GM10248 (cell line): ENCODE results near the gene GPR18.

ENCODE experiments used
- CTCF ChIA-PET: fragments of 300-600 bp; sonication (Branson Sonifier 250); formaldehyde crosslinking; extraction: SDS; loops from one replicate; lab custom pipeline; 2021; ENCODE audit warnings: antibody characterized with exemption; lab: Yijun Ruan, JAX
- POLR2A ChIA-PET: fragments of 350-650 bp; sonication (Branson Sonifier 250); formaldehyde crosslinking; extraction: SDS; loops from one replicate; lab custom pipeline; 2020; ENCODE audit warnings: antibody characterized with exemption; lab: Yijun Ruan, JAX
- DNase-seq: peaks from one replicate; pipeline ENCODE4 v3.0.0; 2012; ENCODE audit errors: extremely low spot score
- TF ChIP-seq, protein P1 (sequence below): IDR thresholded peaks from 2 replicates; pipeline ENCODE4 v1.5.1; 2012; ENCODE audit warnings: mild to moderate bottlenecking, low read depth; ENCODE audit errors: extremely low read depth, missing control alignments, control extremely low read depth

Gene GPR18

GRCh38 chr13:99261059-99261458 lies 2.9 kb upstream of the GPR18 start:
- no peak for DNase-seq
- TF ChIP-seq, protein P1, sequence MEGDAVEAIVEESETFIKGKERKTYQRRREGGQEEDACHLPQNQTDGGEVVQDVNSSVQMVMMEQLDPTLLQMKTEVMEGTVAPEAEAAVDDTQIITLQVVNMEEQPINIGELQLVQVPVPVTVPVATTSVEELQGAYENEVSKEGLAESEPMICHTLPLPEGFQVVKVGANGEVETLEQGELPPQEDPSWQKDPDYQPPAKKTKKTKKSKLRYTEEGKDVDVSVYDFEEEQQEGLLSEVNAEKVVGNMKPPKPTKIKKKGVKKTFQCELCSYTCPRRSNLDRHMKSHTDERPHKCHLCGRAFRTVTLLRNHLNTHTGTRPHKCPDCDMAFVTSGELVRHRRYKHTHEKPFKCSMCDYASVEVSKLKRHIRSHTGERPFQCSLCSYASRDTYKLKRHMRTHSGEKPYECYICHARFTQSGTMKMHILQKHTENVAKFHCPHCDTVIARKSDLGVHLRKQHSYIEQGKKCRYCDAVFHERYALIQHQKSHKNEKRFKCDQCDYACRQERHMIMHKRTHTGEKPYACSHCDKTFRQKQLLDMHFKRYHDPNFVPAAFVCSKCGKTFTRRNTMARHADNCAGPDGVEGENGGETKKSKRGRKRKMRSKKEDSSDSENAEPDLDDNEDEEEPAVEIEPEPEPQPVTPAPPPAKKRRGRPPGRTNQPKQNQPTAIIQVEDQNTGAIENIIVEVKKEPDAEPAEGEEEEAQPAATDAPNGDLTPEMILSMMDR: no peak
- POLR2A ChIA-PET: no interaction called here
- CTCF ChIA-PET: interaction anchor here (1.3 to 2.1 kb wide), 3 partner anchors 9 to 84 kb away, joined by 3 to 24 read pairs (median 6); no protein-coding TSS in a partner anchor

GRCh38 chr13:99260216-99260615 lies 2.0 kb upstream of the GPR18 start:
- ChIA-PET CTCF (interaction anchor here (0.8 to 2.1 kb wide), 5 partner anchors 10 to 84 kb away, joined by 3 to 24 read pairs (median 4); partner anchors contain the start of gene UBAC2), POLR2A (no interaction called here)
- TF ChIP-seq, protein P1: no peak

GRCh38 chr13:99258946-99259345 lies 767 bp upstream of the GPR18 start:
- DNase-seq: peak; percentile 59
- POLR2A ChIA-PET: no interaction called here
- TF ChIP-seq, protein P1: no peak
- CTCF ChIA-PET: interaction anchor here (0.9 to 4.4 kb wide), 9 partner anchors 11 to 178 kb away, joined by 3 to 24 read pairs (median 5); no protein-coding TSS in a partner anchor

More at GRCh38 chr13:99260216-99260615, 2.0 kb upstream of the GPR18 start:
- DNase-seq: no peak

DNA sequence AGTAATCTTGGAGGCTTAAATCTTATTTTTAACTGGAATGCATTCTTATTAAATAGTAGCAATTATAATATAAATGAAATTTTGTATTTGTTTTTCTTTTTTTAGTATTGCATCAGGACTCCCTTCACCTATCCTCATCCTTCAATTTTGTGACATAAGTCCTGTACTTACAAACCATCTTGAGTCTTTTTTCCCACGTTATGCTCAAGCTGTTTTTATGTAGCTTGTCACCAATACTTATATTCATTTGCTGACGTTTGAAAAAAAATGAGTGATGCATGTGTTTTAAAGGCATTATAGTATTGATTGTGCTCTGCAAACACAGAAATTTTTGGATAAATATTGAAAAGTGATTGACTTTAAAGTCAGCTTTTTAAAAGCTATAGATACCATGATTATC lies 888 bp downstream of the GPR18 start:
- POLR2A ChIA-PET: no interaction called here
- DNase-seq: no peak
- TF ChIP-seq, protein P1: no peak
- CTCF ChIA-PET: interaction anchor here (0.8 to 4.4 kb wide), 9 partner anchors 9 to 180 kb away, joined by 3 to 24 read pairs (median 5); no protein-coding TSS in a partner anchor

DNA sequence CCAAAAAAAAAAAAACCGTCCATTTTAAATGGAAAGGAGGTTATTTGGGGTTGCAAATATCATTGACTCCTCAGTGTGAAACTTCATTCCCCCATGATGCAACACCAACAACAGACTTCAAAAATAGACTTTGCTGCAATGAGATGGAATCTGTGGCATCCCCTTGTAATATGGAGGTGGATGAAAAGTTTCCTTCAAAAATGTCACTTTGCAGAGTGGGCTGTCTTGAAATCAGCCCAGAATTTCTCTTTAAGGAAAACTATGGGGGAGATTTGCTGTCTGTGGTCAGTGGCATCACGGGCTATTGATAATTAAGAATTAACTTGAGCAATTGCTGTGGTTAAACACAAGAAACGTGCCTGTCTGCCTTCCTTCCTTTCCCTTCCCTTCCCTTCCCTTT lies 1.5 kb downstream of the GPR18 start:
- DNase-seq: no peak
- ChIA-PET POLR2A (interaction anchor here (0.5 to 0.7 kb wide), 2 partner anchors 9 to 71 kb away, joined by 3 to 6 read pairs; no protein-coding TSS in a partner anchor), CTCF (interaction anchor here (0.9 to 4.4 kb wide), 10 partner anchors 8 to 132 kb away, joined by 3 to 24 read pairs (median 7); partner anchors contain the start of gene UBAC2)
- TF ChIP-seq, protein P1: no peak

- CTCF ChIA-PET: interaction anchor here (0.9 to 4.4 kb wide), 12 partner anchors 8 to 132 kb away, joined by 3 to 24 read pairs (median 4); partner anchors contain the start of gene UBAC2
- POLR2A ChIA-PET: interaction anchor here (0.5 to 0.7 kb wide), 2 partner anchors 8 to 71 kb away, joined by 3 to 6 read pairs; no protein-coding TSS in a partner anchor
- TF ChIP-seq, protein P1: no peak
- no peak for DNase-seq
These were observed 1.9 kb downstream of the GPR18 start for GRCh38 chr13:99256283-99256682.
